ENCODE results near the gene BANP. TPM values are rescaled to one million over a fixed set of nuclear protein-coding genes. Genes with fewer than 3 reads are reported as not detected.

Gene BANP
- polyA plus RNA-seq, 1 of the 3 experiments (the other 2 are of a cell fraction): 16.8 TPM

DNA sequence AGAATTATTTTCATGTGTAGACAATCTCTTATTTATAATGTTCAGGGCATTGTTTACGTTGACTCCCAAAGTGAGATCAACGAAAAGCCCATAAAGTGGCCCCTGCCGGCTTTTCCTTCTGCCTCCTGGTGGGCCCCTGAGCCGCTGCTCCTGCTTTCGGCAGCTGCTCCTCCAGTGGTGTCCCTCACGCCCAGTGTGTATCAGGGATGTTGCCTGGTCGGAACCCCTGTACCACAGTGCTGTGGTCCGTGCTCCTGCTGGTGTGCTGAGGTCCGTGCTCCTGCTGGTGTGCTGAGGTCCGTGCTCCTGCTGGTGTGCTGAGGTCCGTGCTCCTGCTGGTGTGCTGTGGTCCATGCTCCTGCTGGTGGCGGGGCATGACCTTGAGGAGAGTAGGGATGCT is 107.6 kb downstream of the BANP start:
- no peak overlapping the region for H3K4me3 ChIP-seq (ENCODE audit: low read depth in 2 of 2, low read length in 1 of 2)
- no peaks in the 10 kb centered on the region for H3K27me3 ChIP-seq (ENCODE audit: insufficient read depth)
- no peak for DNase-seq
- ChIA-PET POLR2A (no interaction called here), CTCF (no interaction called here)
- 90% methylated on average over 8 of the region's 12 CpGs for WGBS (ENCODE audit: low lambda C conversion rate)
- H3K4me1 ChIP-seq (ENCODE audit: control insufficient read depth in 1 of 2, insufficient read depth in 2 of 2, low read depth in 1 of 2, low read length in 1 of 2): peaks cover 0 to 27% of the 10 kb centered on the region in 2 experiments; a peak in 3 of 4 replicates
- TF ChIP-seq SIN3A (IDR thresholded peaks at IDR 0.05; ENCODE audit: borderline replicate concordance, low read depth, low read length) (no peak), RCOR1 (IDR thresholded peaks at IDR 0.05; ENCODE audit: low read length) (no peak)
- H4K20me1 ChIP-seq (ENCODE audit: insufficient read depth): no peaks in the 10 kb centered on the region
- no peaks in the 10 kb centered on the region for H3K9me2 ChIP-seq
- no peak overlapping the region for H2AFZ ChIP-seq (ENCODE audit: low read depth)
- H3K36me3 ChIP-seq (replicated peaks in 1 of 2; ENCODE audit: control insufficient read depth in 1 of 2, insufficient read depth in 2 of 2, low read length in 1 of 2): peaks cover 0 to 4% of the 10 kb centered on the region in 2 experiments
- H3K9me3 ChIP-seq: no peaks in the 10 kb centered on the region
- no peaks in the 10 kb centered on the region for H3F3A ChIP-seq (replicated peaks; ENCODE audit: insufficient read depth)
- H3K27ac ChIP-seq (ENCODE audit: low read depth in 2 of 2, low read length in 1 of 2): no peak overlapping the region
- no peak overlapping the region for H3K4me2 ChIP-seq
- H3K79me2 ChIP-seq (ENCODE audit: insufficient read depth): no peaks in the 10 kb centered on the region
- no peak overlapping the region for H3K9ac ChIP-seq

DNA sequence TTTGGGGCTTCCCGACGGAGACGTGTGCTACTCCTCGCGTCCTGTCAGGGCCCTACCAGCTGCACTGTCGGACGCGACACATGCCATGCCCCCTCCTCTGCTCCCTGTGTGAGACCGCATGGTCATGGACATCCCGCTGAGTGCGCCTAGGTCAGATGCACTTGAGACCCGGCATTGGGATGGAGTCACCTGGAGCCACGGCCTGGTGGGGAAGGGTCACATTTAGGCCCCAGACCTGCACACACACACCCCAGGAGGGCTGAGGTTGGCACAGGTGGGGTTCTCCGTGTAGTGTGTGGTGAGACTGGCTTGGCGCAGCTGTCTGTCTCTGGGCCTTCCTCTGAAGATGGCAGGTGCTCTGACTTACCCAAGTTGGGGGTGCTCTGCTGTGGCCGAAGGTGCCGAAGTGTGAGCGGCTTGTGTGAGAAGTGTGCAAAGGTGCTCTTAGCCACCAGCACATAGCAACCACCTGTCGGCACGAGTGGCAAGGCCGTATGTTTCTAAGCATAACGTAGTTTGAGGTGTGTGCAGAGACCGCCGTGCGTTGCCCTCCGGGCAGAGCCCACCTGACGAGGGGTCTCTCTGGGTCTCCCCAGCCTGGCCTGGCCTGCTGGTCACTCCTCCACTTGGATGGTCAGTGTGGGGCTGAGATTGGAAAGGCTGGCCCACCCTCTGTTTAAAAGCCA is 108.6 kb downstream of the BANP start:
- Histone ChIP-seq H3K9me3 (no peaks in the 10 kb centered on the region), H3K27me3 (ENCODE audit: insufficient read depth) (no peaks in the 10 kb centered on the region), H2AFZ (ENCODE audit: low read depth) (no peak overlapping the region), H3K36me3 (replicated peaks in 1 of 2; ENCODE audit: control insufficient read depth in 1 of 2, insufficient read depth in 2 of 2, low read length in 1 of 2) (peaks cover 0 to 8% of the 10 kb centered on the region in 2 experiments), H3K4me1 (ENCODE audit: control insufficient read depth in 1 of 2, insufficient read depth in 2 of 2, low read depth in 1 of 2, low read length in 1 of 2) (peaks cover 0 to 36% of the 10 kb centered on the region in 2 experiments; a peak in 3 of 4 replicates), H3K79me2 (ENCODE audit: insufficient read depth) (no peaks in the 10 kb centered on the region), H3K4me3 (ENCODE audit: low read depth in 2 of 2, low read length in 1 of 2) (no peak overlapping the region), H3K9me2 (no peaks in the 10 kb centered on the region), H4K20me1 (ENCODE audit: insufficient read depth) (no peaks in the 10 kb centered on the region), H3K4me2 (no peak overlapping the region), H3K27ac (ENCODE audit: low read depth in 2 of 2, low read length in 1 of 2) (no peak overlapping the region), H3F3A (replicated peaks; ENCODE audit: insufficient read depth) (no peaks in the 10 kb centered on the region), H3K9ac (no peak overlapping the region)
- no peak for DNase-seq
- ChIA-PET POLR2A (no interaction called here), CTCF (no interaction called here)
- 98% methylated on average over 13 of the region's 27 CpGs for WGBS (ENCODE audit: low lambda C conversion rate)
- TF ChIP-seq, protein P1, sequence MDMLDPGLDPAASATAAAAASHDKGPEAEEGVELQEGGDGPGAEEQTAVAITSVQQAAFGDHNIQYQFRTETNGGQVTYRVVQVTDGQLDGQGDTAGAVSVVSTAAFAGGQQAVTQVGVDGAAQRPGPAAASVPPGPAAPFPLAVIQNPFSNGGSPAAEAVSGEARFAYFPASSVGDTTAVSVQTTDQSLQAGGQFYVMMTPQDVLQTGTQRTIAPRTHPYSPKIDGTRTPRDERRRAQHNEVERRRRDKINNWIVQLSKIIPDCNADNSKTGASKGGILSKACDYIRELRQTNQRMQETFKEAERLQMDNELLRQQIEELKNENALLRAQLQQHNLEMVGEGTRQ (IDR thresholded peaks at IDR 0.05; ENCODE audit: borderline replicate concordance, low read depth, low read length): no peak
- no peak for TF ChIP-seq GABPA (IDR thresholded peaks at IDR 0.05; ENCODE audit: low read depth)
- TF ChIP-seq YY1 (IDR thresholded peaks at IDR 0.05; ENCODE audit: low read depth): no peak
- TF ChIP-seq, protein P2, sequence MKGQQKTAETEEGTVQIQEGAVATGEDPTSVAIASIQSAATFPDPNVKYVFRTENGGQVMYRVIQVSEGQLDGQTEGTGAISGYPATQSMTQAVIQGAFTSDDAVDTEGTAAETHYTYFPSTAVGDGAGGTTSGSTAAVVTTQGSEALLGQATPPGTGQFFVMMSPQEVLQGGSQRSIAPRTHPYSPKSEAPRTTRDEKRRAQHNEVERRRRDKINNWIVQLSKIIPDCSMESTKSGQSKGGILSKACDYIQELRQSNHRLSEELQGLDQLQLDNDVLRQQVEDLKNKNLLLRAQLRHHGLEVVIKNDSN (IDR thresholded peaks at IDR 0.05; ENCODE audit: borderline replicate concordance, low read depth): no peak
- TF ChIP-seq FOSL2 (IDR thresholded peaks at IDR 0.05; ENCODE audit: borderline replicate concordance, low read depth): no peak
- TF ChIP-seq, protein P3, sequence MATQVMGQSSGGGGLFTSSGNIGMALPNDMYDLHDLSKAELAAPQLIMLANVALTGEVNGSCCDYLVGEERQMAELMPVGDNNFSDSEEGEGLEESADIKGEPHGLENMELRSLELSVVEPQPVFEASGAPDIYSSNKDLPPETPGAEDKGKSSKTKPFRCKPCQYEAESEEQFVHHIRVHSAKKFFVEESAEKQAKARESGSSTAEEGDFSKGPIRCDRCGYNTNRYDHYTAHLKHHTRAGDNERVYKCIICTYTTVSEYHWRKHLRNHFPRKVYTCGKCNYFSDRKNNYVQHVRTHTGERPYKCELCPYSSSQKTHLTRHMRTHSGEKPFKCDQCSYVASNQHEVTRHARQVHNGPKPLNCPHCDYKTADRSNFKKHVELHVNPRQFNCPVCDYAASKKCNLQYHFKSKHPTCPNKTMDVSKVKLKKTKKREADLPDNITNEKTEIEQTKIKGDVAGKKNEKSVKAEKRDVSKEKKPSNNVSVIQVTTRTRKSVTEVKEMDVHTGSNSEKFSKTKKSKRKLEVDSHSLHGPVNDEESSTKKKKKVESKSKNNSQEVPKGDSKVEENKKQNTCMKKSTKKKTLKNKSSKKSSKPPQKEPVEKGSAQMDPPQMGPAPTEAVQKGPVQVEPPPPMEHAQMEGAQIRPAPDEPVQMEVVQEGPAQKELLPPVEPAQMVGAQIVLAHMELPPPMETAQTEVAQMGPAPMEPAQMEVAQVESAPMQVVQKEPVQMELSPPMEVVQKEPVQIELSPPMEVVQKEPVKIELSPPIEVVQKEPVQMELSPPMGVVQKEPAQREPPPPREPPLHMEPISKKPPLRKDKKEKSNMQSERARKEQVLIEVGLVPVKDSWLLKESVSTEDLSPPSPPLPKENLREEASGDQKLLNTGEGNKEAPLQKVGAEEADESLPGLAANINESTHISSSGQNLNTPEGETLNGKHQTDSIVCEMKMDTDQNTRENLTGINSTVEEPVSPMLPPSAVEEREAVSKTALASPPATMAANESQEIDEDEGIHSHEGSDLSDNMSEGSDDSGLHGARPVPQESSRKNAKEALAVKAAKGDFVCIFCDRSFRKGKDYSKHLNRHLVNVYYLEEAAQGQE (IDR thresholded peaks at IDR 0.05; ENCODE audit: low read depth, low read length): no peak
- no peak for TF ChIP-seq FOXJ3 (CRISPR knock-in tag; IDR thresholded peaks at IDR 0.05)
- TF ChIP-seq, protein P4, sequence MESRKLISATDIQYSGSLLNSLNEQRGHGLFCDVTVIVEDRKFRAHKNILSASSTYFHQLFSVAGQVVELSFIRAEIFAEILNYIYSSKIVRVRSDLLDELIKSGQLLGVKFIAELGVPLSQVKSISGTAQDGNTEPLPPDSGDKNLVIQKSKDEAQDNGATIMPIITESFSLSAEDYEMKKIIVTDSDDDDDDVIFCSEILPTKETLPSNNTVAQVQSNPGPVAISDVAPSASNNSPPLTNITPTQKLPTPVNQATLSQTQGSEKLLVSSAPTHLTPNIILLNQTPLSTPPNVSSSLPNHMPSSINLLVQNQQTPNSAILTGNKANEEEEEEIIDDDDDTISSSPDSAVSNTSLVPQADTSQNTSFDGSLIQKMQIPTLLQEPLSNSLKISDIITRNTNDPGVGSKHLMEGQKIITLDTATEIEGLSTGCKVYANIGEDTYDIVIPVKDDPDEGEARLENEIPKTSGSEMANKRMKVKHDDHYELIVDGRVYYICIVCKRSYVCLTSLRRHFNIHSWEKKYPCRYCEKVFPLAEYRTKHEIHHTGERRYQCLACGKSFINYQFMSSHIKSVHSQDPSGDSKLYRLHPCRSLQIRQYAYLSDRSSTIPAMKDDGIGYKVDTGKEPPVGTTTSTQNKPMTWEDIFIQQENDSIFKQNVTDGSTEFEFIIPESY (IDR thresholded peaks at IDR 0.05; ENCODE audit: borderline replicate concordance, low read depth): no peak
- no peak for TF ChIP-seq EZH2phosphoT487 (IDR thresholded peaks at IDR 0.05; ENCODE audit: borderline replicate concordance, low read depth)
- TF ChIP-seq, protein P5, sequence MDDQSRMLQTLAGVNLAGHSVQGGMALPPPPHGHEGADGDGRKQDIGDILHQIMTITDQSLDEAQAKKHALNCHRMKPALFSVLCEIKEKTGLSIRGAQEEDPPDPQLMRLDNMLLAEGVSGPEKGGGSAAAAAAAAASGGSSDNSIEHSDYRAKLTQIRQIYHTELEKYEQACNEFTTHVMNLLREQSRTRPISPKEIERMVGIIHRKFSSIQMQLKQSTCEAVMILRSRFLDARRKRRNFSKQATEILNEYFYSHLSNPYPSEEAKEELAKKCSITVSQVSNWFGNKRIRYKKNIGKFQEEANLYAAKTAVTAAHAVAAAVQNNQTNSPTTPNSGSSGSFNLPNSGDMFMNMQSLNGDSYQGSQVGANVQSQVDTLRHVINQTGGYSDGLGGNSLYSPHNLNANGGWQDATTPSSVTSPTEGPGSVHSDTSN (IDR thresholded peaks at IDR 0.05): no peak
- TF ChIP-seq, protein P6, sequence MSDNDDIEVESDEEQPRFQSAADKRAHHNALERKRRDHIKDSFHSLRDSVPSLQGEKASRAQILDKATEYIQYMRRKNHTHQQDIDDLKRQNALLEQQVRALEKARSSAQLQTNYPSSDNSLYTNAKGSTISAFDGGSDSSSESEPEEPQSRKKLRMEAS (IDR thresholded peaks at IDR 0.05; ENCODE audit: low read depth): no peak
- TF ChIP-seq, protein P7, sequence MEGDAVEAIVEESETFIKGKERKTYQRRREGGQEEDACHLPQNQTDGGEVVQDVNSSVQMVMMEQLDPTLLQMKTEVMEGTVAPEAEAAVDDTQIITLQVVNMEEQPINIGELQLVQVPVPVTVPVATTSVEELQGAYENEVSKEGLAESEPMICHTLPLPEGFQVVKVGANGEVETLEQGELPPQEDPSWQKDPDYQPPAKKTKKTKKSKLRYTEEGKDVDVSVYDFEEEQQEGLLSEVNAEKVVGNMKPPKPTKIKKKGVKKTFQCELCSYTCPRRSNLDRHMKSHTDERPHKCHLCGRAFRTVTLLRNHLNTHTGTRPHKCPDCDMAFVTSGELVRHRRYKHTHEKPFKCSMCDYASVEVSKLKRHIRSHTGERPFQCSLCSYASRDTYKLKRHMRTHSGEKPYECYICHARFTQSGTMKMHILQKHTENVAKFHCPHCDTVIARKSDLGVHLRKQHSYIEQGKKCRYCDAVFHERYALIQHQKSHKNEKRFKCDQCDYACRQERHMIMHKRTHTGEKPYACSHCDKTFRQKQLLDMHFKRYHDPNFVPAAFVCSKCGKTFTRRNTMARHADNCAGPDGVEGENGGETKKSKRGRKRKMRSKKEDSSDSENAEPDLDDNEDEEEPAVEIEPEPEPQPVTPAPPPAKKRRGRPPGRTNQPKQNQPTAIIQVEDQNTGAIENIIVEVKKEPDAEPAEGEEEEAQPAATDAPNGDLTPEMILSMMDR (IDR thresholded peaks at IDR 0.05): no peak
